Umbilical cord (tissue), 2 donors: ENCODE results near the gene DSCAML1. TPM values are rescaled to one million over a fixed set of nuclear protein-coding genes. Genes with fewer than 3 reads are reported as not detected.

Source experiments
- DNase-seq: peaks from one replicate; pipeline ENCODE4 v3.0.0-alpha.2; 2015; ENCODE audit warnings: low spot score
- total RNA-seq: library from RNA; depleted of rRNA; stranded (reverse); fragments of >200 nt; gene quantifications from one replicate; pipeline ENCODE4 v1.2.3, GENCODE V29; 2014; ENCODE audit warnings: low replicate concordance; ENCODE audit not compliant: insufficient read depth

The DSCAML1 gene
- total RNA-seq, 1 donor from 2014 or later = 1.4 TPM

GRCh38 chr11:117453886-117454563 lies 343.0 kb downstream of the DSCAML1 start:
- DNase-seq = no peak

- no peak for DNase-seq
Measured at GRCh38 chr11:117449111-117449693, 347.8 kb downstream of the DSCAML1 start.

- peak; percentile 50 for DNase-seq
Measured at GRCh38 chr11:117444711-117445658, 352.0 kb downstream of the DSCAML1 start.

GRCh38 chr11:117444256-117444655 lies 352.8 kb downstream of the DSCAML1 start:
- no peak for DNase-seq

- DNase-seq = peak; percentile 73
Measured at GRCh38 chr11:117443266-117444186, 353.5 kb downstream of the DSCAML1 start.

GRCh38 chr11:117442869-117443239 lies 354.2 kb downstream of the DSCAML1 start:
- no peak for DNase-seq

- DNase-seq = no peak
Measured at GRCh38 chr11:117442049-117442868, 354.8 kb downstream of the DSCAML1 start.

GRCh38 chr11:117441146-117441975 lies 355.7 kb downstream of the DSCAML1 start:
- DNase-seq = no peak

GRCh38 chr11:117440258-117440657 lies 356.8 kb downstream of the DSCAML1 start:
- no peak for DNase-seq

GRCh38 chr11:117439256-117439655 lies 357.8 kb downstream of the DSCAML1 start:
- DNase-seq = no peak

GRCh38 chr11:117438371-117439000 lies 358.5 kb downstream of the DSCAML1 start:
- DNase-seq = no peak

- no peak for DNase-seq
Measured at GRCh38 chr11:117437791-117438130, 359.3 kb downstream of the DSCAML1 start.

- DNase-seq = no peak
Measured at GRCh38 chr11:117437041-117437790, 359.8 kb downstream of the DSCAML1 start.

- no peak for DNase-seq
Measured at GRCh38 chr11:117435326-117435725, 361.7 kb downstream of the DSCAML1 start.

- DNase-seq = no peak
Measured at GRCh38 chr11:117434481-117434880, 362.5 kb downstream of the DSCAML1 start.

GRCh38 chr11:117433717-117434116 lies 363.3 kb downstream of the DSCAML1 start:
- no peak for DNase-seq

- no peak for DNase-seq
Measured at GRCh38 chr11:117431436-117431835, 365.6 kb downstream of the DSCAML1 start.

GRCh38 chr11:117430293-117430955 lies 366.6 kb downstream of the DSCAML1 start:
- DNase-seq = no peak
